GM11168 (cell line): ENCODE results near the gene PDGFB.

ENCODE experiments used
- in situ Hi-C: fragments of 300-500 bp; cut with MboI; formaldehyde crosslinking; loops from one replicate; pipeline ENCODE4 v1.12.0; 2022; ENCODE audit warnings: low sequenced_read_pairs; ENCODE audit not compliant: unreplicated experiment

Gene PDGFB

DNA sequence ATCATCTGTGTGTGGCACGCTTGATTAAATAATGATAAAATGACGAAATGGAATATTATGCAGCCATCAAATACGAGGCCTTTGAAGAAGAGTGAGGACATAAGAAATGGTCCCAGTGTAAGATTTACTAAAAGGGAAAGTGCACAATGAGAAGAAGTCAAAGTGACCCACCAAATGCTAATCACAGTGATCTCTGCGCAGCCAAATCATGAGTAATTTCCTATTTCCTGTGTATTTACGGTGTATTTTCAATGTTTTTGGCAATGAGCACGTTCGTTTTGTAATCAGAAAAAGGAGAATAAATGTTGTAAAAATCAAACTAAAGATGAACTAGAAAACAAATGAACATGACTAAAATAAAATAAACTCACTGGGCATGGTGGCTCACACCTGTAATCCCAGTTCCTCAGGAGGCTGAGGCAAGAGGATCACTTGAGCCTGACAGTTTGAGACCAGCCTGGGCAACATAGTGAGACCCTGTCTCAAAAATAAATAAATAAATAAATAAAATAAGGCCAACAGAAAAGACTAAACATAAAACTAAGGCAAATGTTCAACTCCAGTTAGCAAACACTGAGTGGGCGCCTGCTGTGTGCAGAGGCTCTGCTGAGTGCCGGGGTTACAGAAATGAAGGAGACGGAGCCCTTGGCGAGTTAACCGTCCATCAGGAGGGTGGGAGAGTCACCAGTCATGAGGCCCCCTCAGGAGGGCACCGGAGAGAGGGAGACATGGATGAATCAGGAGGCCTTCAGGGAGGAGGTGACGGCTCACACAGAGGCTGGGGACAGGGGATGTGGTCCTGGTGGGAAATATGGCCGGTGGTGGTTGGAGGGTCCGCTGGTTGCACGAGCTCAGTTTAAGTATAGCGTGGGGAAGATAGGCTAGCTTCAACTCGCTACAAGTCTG is 66.3 kb downstream of the PDGFB start:
- in situ Hi-C loops = no loop called here

DNA sequence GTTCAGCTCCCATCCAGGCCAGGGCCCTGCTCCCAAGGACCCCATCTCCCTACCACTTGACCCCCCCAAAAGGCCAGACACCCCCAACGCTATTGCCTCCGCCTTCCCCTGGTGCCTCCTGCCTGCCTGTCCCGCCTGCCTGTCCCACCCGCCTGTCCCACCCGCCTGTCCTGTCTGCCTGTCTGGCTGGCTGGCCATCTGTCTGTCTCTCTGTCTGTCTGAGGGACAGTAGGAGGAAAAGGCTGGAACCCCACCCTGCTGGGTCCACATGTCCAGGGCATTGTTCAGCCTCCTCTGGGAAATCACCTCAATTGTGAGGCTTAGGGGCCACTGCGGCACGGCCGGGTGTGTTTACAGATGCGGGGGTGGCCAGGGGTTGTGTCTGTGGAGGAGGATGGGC is 67.0 kb downstream of the PDGFB start:
- in situ Hi-C loops = no loop called here

DNA sequence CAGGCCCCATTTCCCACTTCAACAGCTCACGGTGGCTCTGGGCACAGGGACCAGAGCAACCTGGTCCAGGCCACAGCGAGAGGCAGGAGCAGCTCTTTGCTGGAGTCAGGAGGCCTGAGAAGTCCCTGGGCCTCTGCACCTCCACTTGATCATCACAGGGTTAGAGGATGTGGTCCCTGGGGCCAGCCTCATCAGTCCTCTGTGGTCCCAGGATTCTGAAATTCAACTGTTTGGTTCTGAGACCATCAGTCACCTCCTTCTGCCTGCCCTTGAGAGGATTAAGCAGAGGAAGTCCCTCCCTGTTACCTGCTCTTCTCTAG is 67.4 kb downstream of the PDGFB start:
- in situ Hi-C loops = no loop called here

DNA sequence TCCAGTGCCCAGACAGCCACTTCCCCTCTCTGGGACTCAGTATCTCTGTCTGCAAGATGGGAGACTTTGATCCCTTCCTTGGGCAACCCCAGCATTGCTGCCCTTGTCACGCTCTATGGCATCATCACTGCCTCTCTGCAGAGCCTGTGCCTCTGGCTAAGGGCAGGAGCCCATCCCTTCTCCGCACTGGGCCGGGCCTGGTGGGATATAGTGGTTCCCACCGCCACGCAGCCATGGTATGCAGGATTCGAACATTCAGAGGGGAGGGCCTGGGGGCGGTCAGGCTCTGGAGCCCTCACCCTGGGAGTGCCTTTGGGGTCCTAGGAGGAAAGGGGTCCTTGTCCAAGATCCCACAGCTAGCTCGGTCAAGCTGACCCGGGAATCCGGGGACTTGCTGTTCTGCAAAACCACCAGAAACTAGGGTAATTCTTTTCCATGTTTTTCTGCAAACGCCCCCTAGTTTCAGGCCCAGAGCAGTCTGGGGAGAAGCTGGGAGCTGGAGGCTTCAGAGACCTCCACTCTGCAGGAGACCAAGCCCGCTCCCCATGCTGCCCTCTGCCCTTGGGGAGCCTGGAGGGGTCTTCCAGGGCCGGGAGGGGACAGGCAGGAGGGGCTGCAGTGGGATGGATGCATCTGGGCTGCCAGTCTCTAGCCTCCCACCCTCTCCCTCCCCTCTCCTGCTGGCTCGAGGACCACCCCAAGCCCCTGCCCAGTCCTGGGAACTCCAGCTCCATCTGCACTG is 67.9 kb downstream of the PDGFB start:
- in situ Hi-C loops = no loop called here

GRCh38 chr22:39176143-39176713 is 68.6 kb downstream of the PDGFB start:
- in situ Hi-C loops = no loop called here

DNA sequence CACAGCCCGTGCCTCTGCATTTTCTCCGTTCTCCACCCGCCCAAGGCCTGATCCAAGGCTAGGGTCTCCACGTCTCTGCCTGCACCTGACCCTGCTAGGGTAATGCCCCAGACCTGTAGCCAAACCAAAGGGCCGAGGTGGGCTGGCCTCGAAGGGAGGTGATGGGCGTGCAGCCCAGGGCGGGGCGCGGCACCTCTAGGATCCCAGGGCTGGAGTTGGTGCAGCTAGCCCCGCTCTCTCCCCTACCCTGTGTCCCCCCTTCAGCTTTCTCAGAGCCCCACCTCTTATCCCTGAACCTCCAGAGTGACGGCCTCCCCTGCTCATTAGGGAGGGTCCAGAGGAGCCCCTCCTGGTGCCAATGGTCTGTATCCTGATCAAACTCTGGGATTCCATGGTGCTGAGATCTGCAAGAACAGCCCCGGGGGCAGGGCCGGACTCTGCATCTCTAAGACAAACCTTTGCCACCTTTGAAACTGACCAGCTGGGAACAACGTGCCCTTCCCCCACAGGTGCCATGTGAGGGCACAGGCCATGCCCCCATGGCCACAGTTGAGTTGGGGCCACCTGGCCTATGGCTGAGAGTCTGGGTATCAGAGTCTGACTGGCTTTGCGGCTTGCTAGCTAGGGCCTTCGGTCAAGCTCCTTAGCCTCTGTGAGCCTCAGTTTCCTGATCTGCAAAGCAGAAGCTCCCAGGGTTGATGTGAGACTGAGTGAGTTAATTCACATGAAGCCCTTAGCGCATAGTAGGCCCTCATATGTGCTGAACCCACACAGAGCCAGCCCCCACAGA is 69.2 kb downstream of the PDGFB start:
- in situ Hi-C loops = no loop called here

DNA sequence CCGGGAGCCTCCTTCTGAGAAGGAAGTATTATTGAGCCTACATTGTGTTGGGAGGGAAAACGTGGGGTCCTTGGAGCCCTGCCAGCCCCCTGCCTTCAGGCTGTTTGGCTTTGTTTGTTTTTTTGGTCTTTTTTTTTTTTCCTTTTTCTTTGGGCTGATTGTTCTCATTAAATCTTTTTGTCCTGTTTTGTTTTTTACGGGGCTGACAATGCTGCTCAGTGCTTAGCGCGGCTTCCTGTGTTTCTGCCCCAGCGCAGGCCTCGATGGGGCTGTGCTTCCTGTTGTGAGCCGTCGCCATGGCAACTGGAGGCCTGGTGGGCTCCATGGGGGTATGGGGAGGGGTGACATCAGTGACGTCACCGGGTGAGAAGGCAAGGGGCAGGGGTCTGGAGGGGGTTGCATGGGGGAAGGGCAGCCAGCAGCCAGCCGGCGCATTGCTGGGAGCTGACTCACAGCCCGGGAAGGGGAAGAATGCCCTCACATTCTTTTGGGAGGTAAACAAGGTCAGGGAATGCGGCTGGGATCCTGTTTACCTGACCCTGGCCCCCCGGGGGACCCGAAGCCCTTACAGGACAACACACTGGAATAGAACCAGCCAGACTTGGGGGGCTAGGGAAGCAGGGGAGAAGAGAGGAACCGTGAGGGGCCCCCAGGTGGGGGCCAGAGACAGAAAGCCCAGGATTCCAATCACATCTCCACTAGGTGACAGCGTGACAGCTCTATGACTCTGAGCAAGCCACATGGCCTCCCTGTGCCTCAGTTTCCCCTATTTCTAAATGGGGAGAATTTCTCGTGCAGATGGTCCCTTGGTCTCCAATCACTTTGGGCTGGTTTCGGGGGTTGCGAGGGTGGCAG is 70.1 kb downstream of the PDGFB start:
- in situ Hi-C loops = loop anchor here (5.0 kb wide), 1 partner anchor 138 kb away; no protein-coding TSS in a partner anchor

GRCh38 chr22:39173787-39174497 is 70.8 kb downstream of the PDGFB start:
- in situ Hi-C loops = loop anchor here (5.0 kb wide), 1 partner anchor 138 kb away; no protein-coding TSS in a partner anchor
